Suprapubic skin (tissue), 4 donors: ENCODE measurements around the gene TIGAR.

Experiments
- CTCF ChIP-seq, 2 donors: fragments of 200-600 bp in 1 of 2; fragments of 450-650 bp in 1 of 2; sonication (generic) in 1 of 2; IDR thresholded peaks; one replicate each; pipeline ENCODE4 v1.5.1; 2016 to 2019; ENCODE audit warnings: antibody characterized with exemption in 2 of 2, mild to moderate bottlenecking in 1 of 2, moderate library complexity in 1 of 2
- EP300 ChIP-seq: sonication (generic); formaldehyde crosslinking; IDR thresholded peaks from one replicate; pipeline ENCODE4 v1.6.1; 2017; ENCODE audit warnings: antibody characterized with exemption
- POLR2A ChIP-seq, 2 donors: fragments of 450-650 bp; IDR thresholded peaks; one replicate each; pipeline ENCODE4 v1.6.1; 2017; ENCODE audit warnings: antibody characterized with exemption in 2 of 2, mild to moderate bottlenecking in 2 of 2, moderate library complexity in 2 of 2
- POLR2AphosphoS5 ChIP-seq, 3 donors: sonication (generic); formaldehyde crosslinking; IDR thresholded peaks; one replicate each; pipeline ENCODE4 v1.6.1; 2017; ENCODE audit warnings: antibody characterized with exemption in 3 of 3

GRCh38 chr12:4286228-4286627, 34.8 kb upstream of the TIGAR start:
- no peak for TF ChIP-seq CTCF (IDR thresholded peaks at IDR 0.05)
- no peak for TF ChIP-seq POLR2A (IDR thresholded peaks at IDR 0.05)
- TF ChIP-seq POLR2AphosphoS5 (IDR thresholded peaks at IDR 0.05) = no peak
- no peak for TF ChIP-seq EP300
